ENCODE data around the gene SCRN3.
"Not testable (repeated sequence)": the region's sequence is repeated elsewhere in the genome, so short reads cannot be mapped to it uniquely, and the experiment has no call there.

The SCRN3 gene, protein sequence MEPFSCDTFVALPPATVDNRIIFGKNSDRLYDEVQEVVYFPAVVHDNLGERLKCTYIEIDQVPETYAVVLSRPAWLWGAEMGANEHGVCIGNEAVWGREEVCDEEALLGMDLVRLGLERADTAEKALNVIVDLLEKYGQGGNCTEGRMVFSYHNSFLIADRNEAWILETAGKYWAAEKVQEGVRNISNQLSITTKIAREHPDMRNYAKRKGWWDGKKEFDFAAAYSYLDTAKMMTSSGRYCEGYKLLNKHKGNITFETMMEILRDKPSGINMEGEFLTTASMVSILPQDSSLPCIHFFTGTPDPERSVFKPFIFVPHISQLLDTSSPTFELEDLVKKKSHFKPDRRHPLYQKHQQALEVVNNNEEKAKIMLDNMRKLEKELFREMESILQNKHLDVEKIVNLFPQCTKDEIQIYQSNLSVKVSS

DNA sequence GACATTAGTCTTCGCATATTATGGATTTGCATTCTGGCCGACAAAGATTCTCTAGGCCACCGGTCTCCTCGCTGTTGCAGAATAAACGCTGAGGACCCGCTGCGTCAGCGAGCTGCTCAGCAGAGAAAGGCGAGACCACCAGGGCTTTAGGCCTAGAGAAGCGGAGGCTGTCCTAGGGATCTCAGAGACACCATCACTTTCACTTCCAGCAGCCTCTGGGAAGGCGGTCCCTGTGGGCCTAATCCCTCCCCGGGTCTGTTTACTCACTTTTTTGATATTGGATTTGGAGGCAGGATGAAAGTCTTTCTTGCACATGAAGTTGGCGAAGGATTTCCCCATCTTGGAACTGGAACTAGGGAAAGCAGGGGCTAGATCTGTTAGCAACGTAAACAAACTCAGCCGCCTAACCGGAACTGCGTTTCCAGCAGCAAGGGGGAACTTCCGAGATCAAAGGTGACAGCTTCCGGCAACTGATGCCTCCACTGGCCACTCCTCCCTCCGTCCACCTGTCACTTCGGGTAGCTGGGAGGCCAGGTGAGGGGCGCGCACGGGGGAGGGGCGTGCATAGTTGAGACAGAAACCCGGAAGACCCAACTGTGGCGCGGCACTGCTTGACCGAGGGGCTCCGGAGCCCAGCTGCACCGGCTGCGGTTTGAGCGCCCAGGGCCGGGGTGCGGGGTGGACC, at the start of gene SCRN3:
TSS of gene SCRN3 (plus strand) at position 447 of the 685 bp plus-strand sequence. CDS start 2,554 bp downstream, outside the sequence.
- peak; percentile 45 for DNase-seq

DNA sequence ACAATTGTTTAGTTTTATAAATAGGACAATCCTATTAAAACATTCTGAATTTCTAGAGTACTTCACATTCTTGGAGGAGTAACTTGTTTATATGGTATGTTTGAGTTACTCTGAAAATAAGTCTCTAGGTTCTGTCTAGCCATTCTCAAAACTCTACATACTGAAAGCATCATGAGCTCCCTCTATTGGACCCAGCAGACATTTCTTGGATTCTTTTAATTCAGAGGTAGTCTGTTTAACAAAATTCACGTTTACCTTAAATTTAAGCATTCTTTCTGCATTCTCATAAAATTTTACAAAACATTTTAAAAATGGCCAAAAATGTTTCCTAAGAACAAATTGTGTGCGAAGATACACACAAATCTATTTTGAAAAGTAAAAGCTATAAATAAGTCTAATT, 45.5 kb upstream of the SCRN3 start:
- DNase-seq = no peak

DNA sequence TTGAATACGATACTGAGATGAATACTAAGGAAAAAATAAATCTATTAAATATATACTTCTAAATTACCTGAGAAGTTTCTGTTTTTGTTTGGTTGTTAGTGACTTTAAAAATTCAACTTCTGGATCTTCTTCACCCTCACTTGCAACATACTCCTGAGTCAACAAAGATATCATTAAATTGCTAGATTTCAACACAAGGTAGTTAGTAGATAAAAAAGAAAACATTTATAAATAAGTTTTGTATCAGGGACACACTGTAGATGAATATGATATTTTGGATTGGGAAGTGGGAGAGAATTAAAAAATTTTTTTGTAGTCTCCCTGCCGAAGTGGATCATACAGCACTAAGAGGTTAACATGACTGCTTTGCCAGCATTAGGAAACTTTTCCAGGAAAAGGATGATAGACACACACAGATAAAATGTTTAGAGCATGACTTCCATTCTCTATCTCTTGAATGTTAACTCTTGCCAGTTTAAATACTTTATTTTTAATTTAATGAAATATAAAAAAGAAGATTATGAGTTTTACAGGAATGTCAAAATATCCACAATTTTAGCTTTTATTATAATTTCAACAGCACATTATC, 44.8 kb upstream of the SCRN3 start:
- no peak for DNase-seq

DNA sequence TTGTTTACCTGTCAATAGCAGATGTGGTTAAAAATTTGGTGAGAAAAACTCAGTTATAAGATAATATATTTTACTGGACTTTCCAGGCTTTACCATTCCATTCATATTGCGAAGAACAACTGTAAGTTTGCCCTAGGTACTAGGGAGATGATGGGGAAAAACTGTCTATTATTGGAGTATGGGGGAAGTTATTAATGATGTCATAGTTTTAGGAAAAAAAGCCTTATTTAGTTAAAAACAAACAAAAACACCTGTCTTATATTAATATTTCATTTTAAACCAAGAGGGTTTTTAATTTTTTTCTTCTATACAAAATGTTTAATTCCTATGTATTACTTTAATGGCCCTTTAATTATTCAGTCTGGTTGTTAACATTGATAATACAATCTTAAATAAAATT, 42.5 kb upstream of the SCRN3 start:
- DNase-seq = no peak

DNA sequence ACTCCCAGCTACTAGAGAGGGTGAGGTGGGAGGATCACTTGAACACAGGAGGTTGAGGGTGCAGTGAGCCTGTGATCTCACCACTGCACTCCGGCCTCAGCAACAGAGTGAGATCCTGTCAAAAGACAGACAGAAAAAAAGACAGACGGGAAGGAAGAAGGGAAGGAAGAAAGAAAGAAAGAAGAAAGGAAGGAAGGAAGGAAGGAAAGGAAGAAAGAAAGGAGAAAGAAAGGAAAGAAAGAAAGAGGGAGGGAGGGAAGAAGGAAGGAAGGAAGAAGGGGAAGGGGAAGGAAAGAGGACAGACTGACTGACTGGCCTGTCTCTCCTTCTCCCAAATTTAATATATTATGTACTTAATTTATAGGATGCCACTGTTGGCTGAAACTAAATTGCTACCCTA, 39.2 kb upstream of the SCRN3 start:
- DNase-seq = no peak

DNA sequence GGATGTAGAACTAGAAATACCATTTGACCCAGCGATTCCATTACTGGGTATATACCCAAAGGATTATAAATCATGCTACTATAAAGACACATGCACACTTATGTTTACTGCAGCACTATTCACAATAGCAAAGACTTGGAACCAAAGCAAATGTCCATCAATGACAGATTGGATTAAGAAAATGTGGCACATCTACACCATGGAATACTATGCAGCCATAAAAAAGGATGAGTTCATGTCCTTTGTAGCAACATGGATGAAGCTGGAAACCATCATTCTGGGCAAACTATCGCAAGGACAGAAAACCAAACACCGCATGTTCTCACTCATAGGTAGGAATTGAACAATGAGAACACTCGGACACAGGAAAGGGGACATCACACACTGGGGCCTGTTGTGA, 35.9 kb upstream of the SCRN3 start:
- DNase-seq = not testable (repeated sequence)

DNA sequence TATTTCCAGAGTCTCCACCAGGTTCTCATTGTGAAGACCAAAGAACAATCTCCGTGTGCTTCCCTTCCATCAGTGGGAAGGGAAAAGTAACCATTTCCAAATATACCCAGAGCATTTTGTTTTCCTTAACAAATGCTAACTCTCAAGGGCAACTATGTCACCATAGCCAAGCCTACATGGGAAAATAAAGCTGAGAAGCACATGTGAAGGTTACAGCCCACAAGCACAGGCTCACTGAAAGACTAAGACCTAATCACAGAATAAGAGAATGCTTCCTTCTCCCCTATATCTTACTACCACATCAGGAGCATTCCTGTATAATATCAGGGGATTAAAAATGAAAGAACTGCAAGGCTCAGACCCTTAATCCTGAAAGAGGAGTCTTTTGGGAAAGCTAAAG, 32.6 kb upstream of the SCRN3 start:
- DNase-seq = no peak

DNA sequence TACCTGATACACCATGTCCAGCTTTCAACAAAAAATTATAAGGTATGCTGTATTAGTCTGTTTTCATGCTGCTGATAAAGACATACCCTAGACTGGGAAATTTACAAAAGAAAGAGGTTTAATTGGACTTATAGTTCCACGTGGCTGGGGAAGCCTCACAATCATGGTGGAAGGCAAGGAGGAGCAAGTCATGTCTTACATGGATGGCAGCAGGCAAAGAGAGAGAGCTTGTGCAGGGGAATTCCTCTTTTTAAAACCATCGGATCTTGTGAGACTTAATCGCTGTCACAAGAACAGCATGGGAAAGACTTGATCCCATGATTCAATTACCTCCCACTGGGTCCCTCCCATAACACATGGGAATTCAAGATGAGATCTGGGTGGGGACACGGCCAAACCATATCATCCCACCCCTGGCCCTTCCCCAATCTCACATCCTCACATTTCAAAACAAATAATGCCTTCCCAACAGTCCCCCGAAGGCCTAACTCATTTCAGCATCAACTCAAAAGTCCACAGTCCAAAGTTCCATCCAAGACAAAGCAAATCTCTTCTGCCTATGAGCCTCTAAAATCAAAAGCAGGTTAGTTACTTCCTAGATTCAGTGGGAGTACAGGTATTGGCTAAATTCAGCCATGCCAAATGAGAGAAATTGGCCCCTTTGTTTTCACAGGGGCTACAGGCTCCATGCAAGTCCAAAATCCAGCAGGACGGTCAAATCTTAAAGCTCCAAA, 31.9 kb upstream of the SCRN3 start:
- not testable (repeated sequence) for DNase-seq

DNA sequence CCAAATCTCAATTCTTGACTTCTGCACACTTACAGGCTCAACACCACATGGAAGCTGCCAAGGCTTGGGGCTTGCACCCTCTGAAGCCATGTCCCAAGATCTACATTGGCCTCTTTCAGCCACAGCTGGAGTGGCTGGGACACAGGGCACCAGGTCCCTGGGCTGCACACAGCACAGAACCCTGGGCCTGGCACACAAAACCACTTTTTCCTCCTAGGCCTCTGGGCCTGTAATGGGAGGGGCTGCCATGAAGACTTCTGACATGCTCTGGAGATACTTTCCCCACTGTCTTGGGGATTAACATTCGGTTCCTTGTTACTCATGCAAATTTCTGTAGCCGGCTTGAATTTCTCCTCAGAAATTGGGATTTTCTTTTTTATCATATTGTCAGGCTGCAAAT, 30.9 kb upstream of the SCRN3 start:
- no peak for DNase-seq

DNA sequence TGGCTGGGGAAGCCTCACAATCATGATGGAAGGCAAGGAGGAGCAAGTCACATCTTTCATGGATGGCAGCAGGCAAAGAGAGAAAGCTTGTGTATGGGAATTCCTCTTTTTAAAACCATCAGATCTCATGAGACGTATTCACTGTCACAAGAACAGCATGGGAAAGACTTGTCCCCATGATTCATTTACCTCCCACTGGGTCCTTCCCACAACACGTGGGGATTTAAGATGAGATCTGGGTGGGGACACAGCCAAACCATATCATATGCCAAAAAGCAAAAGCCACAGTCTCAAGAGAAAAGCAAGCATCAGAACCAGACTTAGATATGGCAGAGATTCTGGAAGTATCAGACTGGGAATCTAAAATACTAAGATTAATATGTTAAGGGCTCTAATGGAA, 30.0 kb upstream of the SCRN3 start:
- no peak for DNase-seq

DNA sequence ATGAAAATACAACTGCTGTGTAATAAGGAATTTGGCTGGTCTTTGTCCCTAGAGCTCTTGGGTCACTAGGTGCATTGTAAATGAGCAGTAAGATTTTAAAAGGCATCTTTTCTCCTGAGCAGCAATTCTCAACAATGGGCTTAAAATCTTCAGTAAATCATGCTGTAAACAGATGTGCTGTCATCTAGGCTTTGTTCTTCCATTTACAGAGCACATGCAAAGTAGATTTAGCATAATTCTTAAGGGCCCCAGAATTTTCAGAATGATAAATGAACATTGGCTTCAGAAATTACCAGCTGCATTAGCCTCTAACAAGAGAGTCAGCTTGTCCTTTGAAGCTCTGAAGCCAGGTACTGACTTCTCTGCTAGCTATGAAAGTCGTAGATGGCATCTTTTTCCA, 26.8 kb upstream of the SCRN3 start:
- no peak for DNase-seq

DNA sequence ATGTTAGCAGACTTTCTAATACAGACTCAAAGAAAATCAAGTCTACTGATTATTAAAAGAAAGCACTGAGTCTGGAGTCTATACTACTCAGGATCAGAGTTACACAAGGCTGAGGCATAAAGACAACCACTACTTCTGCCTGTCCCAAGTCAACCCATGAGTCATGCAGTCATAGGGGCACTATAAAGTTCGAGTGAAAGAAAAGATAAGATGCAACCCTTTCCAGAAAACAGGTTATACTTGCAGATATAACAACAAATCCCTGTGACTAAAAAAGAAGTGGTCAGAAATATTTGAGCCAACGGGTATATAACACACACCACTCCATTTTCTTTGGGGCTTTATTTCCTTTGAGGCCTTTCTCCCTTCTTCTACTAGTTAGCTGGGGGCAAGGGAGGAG, 18.6 kb upstream of the SCRN3 start:
- no peak for DNase-seq

DNA sequence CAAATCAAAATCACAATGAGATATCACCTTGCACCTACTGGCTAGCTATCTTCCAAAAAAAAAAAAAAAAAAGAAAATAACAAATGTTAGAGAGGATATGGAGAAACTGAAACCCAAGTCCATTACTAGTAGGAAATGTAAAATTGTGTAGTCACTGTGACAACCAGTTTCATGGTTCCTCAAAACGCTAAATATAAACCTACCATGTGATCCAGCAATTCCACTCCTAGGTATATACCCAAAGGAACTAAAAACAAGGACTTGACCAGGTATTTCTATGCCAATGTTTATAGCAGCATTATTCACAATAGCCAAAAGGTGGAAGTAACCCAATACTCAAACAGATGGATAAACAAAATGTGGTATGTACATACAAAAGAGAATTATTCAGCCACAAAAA, 11.7 kb upstream of the SCRN3 start:
- no peak for DNase-seq

DNA sequence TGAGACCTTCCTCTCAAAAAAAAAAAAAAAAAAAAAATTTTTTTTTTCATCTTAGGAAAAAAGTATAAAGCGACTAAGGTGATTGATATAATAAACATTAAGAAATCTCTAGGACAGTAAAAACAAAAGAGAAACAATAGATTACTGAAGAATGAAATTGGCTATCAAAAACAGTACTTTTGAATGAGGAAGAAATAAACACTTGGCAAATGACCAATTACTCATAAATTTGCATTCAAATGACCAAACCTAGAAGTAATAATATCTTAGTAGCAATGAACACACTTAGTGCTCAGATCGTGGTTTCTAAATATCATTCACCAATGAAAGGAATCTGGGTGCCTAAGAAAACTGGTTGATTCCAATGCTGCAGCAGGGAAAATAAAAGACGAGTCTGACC, 10.3 kb upstream of the SCRN3 start:
- DNase-seq = no peak

DNA sequence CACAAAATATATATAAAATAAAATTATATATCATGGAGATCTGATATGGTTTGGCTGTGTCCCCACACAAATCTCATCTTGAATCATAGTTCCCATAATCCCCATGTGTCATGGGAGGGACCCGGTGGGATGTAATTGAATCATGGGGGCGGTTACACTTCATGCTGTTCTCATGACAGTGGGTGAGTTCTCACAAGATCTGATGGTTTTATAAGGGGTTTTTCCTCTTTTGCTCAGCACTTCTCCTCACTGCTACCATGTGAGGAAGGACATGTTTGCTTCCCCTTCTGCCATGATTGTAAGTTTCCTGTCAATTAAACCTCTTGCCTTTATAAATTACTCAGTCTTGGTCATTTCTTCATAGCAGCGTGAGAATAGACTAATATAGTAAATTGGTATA, 6.8 kb upstream of the SCRN3 start:
- not testable (repeated sequence) for DNase-seq

DNA sequence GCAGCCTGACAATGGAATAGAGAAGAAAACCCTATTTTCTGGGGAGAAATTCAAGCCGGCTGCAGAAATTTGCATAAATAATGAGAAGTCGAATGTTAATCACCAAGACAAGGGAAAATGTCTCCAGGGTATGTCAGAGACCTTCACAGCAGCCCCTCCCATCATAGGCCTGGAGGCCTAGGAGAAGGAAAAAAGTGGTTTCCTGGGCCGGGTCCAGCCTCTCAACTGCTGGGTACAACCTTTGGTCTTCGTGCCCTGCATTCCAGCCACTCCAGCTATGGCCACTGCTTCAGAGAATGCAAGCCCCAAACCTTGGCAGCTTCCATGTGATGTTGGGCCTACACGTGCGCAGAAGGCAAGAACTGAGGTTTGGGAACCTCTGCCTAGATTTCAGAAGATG, 6.0 kb upstream of the SCRN3 start:
- DNase-seq = no peak

DNA sequence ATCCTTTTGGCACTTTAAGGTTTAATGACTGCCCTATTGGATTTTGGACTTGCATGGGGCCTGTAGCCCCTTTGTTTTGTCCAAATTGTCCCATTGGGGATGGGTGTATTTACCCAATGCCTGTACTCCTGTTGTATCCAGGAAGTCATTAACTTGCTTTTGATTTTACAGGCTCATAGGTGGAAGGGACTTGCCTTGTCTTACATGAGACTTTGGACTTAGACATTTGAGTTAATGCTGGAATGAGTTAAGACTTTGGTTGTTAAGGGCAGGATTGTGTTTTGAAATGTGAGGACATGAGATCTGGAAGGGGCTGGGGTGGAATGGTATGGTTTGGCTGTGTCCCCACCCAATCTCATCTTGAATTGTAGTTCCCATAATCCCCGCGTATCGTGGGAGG, 5.2 kb upstream of the SCRN3 start:
- not testable (repeated sequence) for DNase-seq

DNA sequence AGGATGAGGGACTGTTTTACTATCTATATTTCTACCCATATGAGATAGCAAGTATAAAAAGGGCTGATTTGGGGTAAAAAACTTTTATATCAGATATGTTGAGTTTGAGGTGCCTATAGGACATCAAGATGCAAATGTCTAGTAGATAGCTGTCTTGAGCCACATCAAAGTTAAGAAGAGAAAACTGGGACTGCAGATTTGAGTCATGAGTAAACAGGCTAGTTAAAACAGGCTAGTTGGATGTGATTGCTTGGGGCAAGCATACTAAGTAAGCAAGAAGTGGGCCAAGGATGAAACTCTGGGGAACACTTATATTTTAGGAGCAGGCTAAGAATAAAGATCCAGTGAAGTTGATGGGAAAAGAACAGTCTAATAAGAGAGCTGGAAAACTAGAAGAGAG, 2.8 kb upstream of the SCRN3 start:
- no peak for DNase-seq

DNA sequence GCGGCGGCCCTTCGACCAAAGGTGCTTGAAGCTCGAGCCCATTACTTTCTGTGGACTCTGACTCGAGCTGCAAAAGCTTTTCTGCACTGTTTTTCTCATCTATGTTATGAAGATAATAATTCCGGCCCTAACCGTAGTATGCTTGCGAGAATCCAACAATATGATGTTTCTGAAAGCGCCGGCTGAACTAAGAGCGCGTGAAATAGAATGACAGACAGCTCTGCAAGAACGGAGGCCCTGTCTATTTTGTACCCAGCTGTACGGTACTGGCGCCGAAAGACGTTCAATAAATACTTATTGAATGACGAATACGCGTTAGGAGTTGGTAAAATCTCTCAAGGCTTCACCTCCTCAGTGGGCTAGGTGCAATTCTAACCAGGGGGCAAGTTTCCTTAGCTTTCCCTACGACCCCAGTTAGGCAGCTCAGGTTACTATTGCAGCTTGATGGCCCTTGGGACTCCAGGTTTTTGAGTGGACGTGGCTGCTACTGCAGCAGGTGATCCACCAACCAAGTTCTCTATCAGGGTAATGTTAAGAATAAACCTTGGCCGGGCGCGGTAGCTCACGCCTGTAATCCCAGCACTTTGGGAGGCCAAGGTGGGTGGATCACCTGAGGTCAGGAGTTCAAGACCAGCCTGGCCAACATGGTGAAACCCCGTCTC, 570 bp downstream of the SCRN3 start:
- no peak for DNase-seq

DNA sequence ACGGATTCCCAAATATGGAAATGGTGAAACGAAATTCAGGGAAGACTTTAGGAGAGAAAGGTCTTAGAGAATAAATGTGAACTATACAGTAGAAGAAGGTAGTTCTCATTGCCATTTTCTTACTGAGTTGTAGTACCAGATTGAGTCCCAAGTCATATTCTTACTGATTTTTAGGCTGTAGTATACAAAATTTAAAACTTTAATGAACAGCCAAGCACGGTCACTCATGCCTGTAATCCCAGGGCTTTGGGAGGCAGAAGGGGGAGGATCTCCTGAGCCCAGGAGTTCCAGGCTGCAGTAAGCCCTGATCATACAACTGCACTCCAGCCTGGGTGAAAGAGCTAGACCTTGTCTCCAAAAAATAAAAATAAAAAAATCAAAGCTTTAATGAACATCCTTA, 2.2 kb downstream of the SCRN3 start:
- DNase-seq = no peak

DNA sequence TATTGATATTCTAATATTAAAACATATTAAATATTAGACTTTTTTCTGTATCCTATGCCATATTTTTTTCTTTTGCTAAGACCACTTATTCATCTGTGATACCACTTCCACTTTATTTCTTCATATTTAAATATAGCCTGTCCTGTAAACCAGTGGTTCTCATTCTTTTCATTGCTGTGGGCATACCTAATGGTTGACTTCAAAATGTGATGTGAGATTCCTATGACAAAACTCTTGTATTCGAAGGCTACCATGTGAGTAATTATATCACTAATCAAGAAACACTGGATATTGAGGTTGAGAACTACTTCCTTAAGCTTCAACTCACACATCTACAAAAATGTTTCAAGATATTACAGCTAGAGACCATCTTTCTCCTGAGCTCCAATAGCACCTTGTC, 3.6 kb downstream of the SCRN3 start:
- no peak for DNase-seq

DNA sequence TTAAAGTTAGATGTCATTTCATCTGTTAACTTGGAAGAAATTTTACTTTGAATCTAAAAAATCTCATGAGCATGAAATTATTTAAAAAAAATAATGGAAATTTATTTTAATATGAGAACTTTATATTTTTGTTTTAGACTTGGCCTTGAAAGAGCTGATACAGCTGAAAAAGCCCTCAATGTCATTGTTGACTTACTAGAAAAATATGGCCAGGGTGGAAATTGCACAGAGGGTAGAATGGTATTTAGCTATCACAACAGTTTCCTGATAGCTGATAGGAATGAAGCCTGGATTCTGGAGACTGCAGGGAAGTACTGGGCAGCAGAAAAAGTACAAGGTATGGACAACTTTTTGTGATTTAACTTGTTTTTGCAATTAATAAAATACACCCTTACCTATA, 5.3 kb downstream of the SCRN3 start:
- no peak for DNase-seq

DNA sequence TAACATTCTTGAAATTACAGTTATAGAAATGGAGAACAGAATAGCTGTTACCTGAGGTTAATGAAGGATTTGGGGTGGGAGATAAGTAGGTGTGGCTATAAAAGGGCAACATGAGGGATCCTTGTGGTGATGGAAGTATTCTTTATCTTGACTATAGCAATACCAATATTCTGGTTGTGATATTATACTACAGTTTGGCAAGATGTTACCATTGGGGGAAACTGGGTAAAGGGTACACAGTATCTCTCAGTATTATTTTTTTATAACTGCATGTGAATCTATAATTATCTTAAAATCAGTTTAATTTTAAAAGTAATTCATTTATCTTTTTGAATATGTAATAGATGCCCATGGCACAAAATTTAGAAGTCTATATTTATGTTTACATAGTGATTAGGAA, 8.1 kb downstream of the SCRN3 start:
- DNase-seq = no peak
